Stimulated activated CD4-positive, alpha-beta T cell treated with anti-CD3 and anti-CD28 coated beads, Interleukin-1b, Interleukin-23, amount 100 ng/mL, for 48 hours (primary cell): ENCODE results near the gene MRGPRE.
"Not testable (repeated sequence)": the region's sequence is repeated elsewhere in the genome, so short reads cannot be mapped to it uniquely, and the experiment has no call there.

ENCODE experiments used
- DNase-seq: peaks from one replicate; pipeline ENCODE4 v3.0.0-alpha.2; 2020

MRGPRE gene

GRCh38 chr11:3231851-3232744 is at the start of gene MRGPRE:
TSS of gene MRGPRE (minus strand) at chr11:3232417. CDS start at chr11:3228799, 3,618 bp downstream.
- DNase-seq: no peak

DNA sequence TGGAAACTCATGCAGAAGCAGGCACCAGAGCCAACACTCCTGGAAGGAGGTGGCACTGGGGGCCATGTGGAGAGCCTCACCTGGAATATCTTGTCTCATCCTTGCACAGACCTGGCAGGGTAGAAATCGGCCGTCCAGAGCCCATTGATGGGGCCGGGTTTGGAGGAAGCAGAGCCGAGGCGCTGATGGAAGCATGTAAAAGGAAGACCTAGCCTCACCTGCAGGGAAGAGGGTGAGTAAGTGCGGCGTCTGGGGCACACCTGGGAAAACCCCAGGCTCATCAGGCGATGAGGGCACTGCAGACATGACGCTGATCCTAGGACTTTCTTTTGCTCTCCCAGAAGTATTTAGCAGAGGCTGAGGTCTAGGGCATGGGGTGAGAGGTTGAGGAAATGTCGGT is 48.9 kb upstream of the MRGPRE start:
- not testable (repeated sequence) for DNase-seq

DNA sequence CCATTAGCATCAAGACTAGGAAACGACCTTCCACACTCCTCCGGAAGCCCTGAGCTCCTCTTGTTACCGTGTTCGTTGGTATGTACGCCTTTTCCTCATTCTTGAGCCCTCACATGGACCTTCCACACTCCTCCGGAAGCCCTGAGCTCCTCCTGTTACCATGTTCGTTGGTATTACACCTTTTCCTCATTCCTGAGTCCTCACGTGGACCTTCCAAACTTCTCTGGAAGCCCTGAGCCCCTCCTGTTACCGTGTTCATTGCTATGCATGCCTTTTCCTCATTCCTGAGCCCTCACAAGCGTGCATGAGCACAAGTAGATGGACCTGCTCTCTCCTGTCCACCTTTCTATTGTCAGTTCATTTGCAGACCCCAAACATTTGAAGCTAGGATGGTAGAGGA is 48.4 kb upstream of the MRGPRE start:
- DNase-seq: not testable (repeated sequence)

DNA sequence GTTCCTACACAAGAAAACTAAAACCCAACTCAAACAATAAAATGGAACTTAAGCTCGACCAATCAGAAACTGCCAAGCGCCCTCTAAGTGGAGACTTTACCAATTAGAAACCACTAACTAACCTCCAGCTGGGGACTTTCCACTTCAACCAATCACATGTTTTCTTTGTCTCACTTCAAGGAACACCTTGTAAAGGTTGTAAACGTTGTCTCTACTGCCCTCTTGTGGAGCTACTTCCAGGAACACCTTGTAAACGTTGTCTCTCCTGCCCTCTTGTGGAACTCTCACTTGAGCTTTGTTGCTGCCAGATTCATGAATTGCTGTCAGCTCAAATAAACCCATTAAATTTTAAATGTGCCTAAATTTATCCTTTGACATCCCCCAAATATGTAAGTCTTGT is 46.7 kb upstream of the MRGPRE start:
- not testable (repeated sequence) for DNase-seq

DNA sequence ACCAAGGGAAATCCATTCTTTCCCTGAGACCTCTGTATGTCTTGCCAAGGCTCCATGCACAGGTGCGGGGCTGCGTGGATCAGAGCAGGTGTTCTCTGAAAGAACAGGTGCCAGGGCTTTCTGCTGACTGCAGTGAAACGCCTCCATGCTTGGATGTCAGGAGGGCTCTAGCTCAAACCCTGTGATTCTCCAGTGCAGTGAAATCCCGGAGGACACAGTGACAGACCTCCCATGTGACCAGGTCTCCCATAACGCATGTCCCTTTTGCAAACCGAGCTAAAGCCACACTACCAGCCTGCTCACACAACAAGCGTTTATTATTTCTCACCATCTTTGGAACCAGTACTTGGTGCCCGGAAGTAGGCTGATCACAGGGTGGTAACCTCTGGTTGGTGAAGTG is 41.4 kb upstream of the MRGPRE start:
- not testable (repeated sequence) for DNase-seq

- DNase-seq: not testable (repeated sequence)
These were observed 30.3 kb upstream of the MRGPRE start for GRCh38 chr11:3262548-3262947.

DNA sequence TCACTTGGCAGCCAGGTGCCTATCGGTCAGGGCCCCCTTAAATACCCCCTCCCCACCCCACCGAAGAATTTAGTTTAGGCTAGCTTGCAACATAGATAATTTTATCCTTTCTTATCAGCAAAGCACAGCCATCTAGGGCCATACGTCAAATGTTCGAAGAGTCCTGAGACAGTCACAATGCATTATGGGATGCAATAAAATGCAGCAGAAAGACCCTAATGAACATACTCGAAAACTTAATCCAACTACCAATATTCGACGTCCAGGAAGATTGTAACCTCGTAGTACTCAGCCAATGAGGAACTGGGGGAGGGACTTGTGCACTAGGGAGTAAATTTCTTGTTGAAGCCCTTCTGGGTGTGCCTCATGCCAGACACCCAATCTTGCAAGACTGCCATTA is 29.6 kb upstream of the MRGPRE start:
- DNase-seq: not testable (repeated sequence)

DNA sequence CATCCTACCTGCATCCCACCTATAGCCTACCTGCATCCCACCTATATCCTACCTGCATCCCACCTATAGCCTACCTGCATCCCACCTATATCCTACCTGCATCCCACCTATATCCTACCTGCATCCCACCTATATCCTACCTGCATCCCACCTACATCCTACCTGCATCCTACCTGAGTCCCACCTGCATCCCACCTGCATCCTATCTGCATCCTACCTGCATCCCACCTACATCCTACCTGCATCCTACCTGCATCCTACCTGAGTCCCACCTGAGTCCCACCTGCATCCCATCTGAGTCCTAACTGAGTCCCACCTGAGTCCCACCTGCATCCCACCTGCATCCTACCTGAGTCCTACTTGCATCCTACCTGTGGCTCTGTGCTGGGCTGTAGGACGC is 25.3 kb upstream of the MRGPRE start:
- not testable (repeated sequence) for DNase-seq

- not testable (repeated sequence) for DNase-seq
These were observed 23.0 kb upstream of the MRGPRE start for GRCh38 chr11:3255241-3255640.

GRCh38 chr11:3254773-3255172 is 22.6 kb upstream of the MRGPRE start:
- not testable (repeated sequence) for DNase-seq

GRCh38 chr11:3245071-3245470 is 12.9 kb upstream of the MRGPRE start:
- DNase-seq: no peak

- no peak for DNase-seq
These were observed 11.7 kb upstream of the MRGPRE start for GRCh38 chr11:3243880-3244279.

DNA sequence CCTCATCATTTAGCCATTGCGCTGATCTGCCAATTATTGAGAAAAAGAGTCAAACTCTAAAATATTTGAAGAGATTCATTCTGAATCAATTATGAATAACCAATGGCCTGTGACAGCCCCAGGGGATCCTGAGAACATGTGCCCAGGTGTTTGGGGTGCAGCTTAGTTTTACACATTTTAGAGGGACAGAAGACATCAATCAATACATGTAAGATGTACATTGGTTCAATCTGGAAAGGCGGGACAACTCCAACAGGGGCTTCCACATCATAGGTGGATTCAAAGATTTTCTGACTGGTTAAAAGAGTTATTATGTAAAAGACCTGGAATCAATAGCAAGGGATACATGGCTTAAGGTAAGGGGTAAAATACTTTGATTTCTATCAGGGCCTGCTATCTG is 4.9 kb upstream of the MRGPRE start:
- no peak for DNase-seq

- DNase-seq: no peak
These were observed 2.6 kb upstream of the MRGPRE start for GRCh38 chr11:3234846-3235245.

DNA sequence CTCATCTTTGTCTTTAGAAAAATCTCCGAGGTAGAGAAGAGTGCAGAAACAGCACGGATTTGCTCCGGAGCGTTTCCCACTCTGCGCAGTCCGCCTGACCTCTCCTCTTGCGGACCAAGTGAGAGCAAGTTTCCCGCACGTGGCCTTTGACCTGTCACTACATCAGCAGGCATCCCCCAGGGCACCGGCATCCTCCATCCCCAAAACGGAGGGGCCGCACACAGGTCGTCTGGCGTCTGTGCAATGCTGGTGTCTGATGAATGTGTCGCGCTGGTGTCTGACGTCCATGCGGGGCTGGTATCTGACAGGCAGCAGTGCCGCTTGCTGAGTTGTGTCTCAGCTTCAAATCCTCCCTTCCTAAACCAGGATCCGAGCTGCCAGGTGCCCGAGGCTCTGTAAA is 739 bp upstream of the MRGPRE start:
- DNase-seq: no peak

GRCh38 chr11:3231550-3231850 is 717 bp downstream of the MRGPRE start:
- DNase-seq: no peak

DNA sequence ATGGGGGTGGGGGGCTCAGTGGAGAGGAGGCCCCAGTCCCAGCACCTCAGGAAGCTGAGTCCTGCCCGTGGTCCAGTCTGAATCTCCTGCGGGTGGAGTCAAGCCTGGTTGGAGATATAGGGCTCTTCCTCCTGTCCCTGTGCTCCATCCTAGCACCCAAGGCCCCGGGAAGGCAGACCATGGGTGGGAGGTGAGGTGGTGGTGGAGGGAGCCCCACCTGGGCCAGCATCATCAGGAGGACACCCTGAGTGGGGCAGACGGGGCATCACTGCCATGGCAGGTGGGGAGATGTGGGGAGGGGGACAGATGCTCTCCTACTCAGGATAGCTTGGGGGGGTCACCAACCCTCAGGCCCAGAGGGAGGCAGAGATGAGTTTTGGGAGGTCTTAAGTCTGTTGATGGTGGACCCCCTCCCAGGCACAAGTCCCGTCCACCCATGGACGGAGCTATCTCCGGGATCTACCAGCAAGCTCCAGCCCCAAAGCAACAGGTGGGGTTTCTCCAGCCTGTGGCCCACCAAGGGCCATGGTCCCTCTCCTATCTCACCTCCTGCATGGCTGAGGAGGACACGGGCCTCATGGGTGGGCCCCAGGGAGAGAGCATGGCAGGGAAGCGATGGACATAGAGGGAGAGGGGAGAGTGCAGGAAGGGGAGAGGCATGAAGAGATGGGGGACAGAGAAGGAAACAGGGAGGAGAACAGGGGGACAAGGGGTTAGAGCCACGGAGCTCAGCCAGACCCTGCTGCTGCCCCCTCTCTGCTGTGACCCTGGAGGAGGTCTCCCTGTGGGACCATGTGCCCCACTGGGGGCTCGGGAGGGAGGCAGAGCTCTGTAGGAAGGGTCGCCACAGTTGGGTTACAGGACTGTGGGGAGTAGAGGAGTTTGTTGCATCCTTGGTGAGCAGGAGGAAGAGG is 1.3 kb downstream of the MRGPRE start:
- no peak for DNase-seq

GRCh38 chr11:3229673-3230630 is 2.3 kb downstream of the MRGPRE start:
- no peak for DNase-seq

GRCh38 chr11:3228445-3228829 is 3.8 kb downstream of the MRGPRE start:
- DNase-seq: no peak

DNA sequence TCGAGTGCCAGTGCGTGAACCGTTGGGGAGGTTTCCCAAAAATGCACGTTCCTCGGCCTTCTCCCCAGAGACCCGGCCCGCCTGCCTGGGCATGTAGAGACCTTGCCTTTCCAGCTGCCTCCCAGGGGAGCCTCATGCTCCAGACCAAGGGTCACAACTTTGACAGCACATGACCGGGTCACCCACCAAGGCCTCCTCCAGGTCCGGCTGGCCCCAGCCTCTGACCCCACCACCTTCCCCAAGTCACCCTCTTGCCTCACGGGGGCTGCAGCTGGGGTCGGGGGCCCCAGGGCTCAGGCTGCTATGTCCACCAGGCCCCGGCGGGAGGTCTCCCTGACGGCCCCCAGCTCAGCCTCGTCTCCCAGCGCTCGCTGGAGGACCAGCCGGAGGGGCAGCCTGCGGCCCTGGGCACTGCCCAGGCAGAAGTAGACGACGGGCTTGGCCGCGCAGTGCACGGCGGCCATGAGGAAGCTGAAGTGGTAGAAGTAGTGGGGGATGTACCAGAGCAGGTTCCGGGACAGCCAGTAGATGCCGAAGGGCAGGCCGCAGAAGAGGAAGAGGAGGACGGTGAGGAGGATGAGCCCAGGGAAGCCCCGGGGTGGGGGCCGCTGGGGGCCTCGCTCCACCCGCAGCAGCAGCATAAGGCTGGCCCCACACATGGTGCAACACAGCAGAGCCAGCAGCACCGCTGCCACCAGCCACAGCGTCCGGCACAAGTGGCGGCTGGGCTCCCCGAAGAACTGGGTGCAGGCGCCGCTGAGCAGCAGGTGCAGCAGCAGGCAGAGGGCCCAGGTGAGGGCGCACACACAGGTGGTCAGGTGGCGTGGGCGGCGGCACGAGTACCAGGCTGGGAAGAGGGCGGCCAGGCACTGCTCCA is 4.4 kb downstream of the MRGPRE start:
- DNase-seq: no peak

DNA sequence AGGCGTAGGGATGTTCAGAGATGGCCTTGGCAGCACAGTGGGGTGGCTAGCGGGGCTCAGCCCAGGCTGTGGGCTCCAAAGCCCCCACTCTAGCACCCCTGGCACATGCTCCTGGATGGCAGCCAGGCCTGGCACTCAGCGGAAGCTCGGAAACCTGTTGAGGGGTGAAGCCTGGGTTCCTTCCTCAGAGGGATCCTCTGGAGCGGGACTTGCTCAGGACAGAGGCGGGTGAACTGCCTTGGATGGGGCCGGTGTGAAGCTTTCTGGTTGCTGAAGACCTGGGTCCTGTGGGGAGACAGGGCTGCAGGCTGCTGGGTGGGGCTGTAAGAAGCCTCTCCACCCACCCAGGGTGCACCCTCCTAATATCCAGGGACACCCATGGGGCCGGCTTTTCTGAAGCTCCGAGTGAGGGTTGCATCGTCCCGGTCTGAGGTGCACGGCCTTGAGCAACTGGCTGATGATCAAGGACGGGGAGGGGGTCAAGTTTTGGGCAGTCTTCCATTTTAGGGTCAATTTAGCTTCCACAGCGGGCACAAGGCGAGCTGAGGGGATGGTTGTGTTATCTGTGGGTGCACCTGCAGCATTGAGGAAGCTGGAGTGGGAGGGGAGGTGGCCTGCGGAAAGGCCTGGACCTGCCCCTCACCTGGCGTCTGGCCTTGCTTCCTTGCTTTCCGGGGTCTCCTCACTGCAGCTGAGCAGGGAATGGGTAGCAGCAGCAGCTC is 5.2 kb downstream of the MRGPRE start:
- DNase-seq: no peak
